Natural killer cell (primary cell): ENCODE data around the gene SP7. TPM values are rescaled to one million over a fixed set of nuclear protein-coding genes. Genes with fewer than 3 reads are reported as not detected.

Source experiments
- ATAC-seq, 3 donors: fragments of 150-1000 bp in 2 of 3; fragments of 200-7000 bp in 1 of 3; cut with Tn5 transposase; 1 replicate in 1 of 3; 2 replicates in 2 of 3; pipeline ENCODE4 v1.10.0; 2021; ENCODE audit warnings: mild to moderate bottlenecking in 2 of 3, moderate library complexity in 2 of 3
- DNase-seq, 2 donors: peaks; one replicate each; pipeline versions ENCODE4 v3.0.0 to v3.0.0-alpha.2; 2013 to 2021; ENCODE audit warnings: mixed read lengths in 1 of 2
- H3K27ac ChIP-seq: one replicate; pipeline ENCODE4 v1.5.1; 2013; ENCODE audit warnings: mild to moderate bottlenecking, low read length
- H3K27me3 ChIP-seq: one replicate; pipeline ENCODE4 v1.6.1; 2013; ENCODE audit warnings: low read length; ENCODE audit not compliant: control insufficient read depth, insufficient read depth
- H3K36me3 ChIP-seq: one replicate; pipeline ENCODE4 v1.6.1; 2013; ENCODE audit warnings: low read length; ENCODE audit not compliant: control insufficient read depth, insufficient read depth
- H3K4me1 ChIP-seq: one replicate; pipeline ENCODE4 v1.6.1; 2013; ENCODE audit warnings: low read length; ENCODE audit not compliant: control insufficient read depth, insufficient read depth
- H3K4me3 ChIP-seq: one replicate; pipeline ENCODE4 v1.5.1; 2013; ENCODE audit warnings: low read length
- H3K9me3 ChIP-seq: one replicate; pipeline ENCODE4 v1.6.1; 2013; ENCODE audit warnings: low read length; ENCODE audit not compliant: control insufficient read depth, insufficient read depth
- H3K27ac Mint-ChIP-seq, 2 donors: one replicate each; pipeline ENCODE4 v1.8.0; 2022; ENCODE audit warnings: mild to moderate bottlenecking in 2 of 2, mixed read lengths in 2 of 2, moderate library complexity in 1 of 2
- H3K27me3 Mint-ChIP-seq, 2 donors: one replicate each; pipeline ENCODE4 v1.8.0; 2022; ENCODE audit warnings: low read depth in 2 of 2, mixed read lengths in 2 of 2
- H3K36me3 Mint-ChIP-seq: one replicate; pipeline ENCODE4 v1.8.0; 2022; ENCODE audit warnings: mixed read lengths
- H3K4me1 Mint-ChIP-seq, 2 donors: one replicate each; pipeline ENCODE4 v1.8.0; 2022; ENCODE audit warnings: mixed read lengths in 2 of 2
- H3K4me3 Mint-ChIP-seq: one replicate; pipeline ENCODE4 v1.8.0; 2022; ENCODE audit warnings: mild to moderate bottlenecking, moderate library complexity, mixed read lengths
- H3K9me3 Mint-ChIP-seq, 2 donors: one replicate each; pipeline ENCODE4 v1.8.0; 2022; ENCODE audit warnings: mixed read lengths in 2 of 2
- WGBS: methylation state at CpG from one replicate; pipeline ENCODE4 v1.1.7; 2013; ENCODE audit warnings: missing lambda C conversion rate; ENCODE audit not compliant: insufficient coverage; 5-methylcytosine and 5-hydroxymethylcytosine counted together
- intact Hi-C: fragments of 100-400 bp; cut with micrococcal nuclease; formaldehyde crosslinking; loops from one replicate; pipeline ENCODE4 v1.14.2; 2022
- total RNA-seq, 4 donors: library from RNA; stranded (reverse); fragments of 120-200 nt in 1 of 4; gene quantifications; one replicate each; pipeline versions ENCODE4 v1.2.3 to v1.2.4, GENCODE V29; 2013 to 2022
- TF ChIP-seq, protein P1 (sequence below): fragments of 200-600 bp; IDR thresholded peaks from one replicate; pipeline ENCODE4 v1.8.0; 2022; ENCODE audit warnings: antibody characterized with exemption

The SP7 gene
- under 1 TPM in 1 of 3 donors, not detected in 2; 0.07 TPM for total RNA-seq
- not detected for total RNA-seq (2013)

DNA sequence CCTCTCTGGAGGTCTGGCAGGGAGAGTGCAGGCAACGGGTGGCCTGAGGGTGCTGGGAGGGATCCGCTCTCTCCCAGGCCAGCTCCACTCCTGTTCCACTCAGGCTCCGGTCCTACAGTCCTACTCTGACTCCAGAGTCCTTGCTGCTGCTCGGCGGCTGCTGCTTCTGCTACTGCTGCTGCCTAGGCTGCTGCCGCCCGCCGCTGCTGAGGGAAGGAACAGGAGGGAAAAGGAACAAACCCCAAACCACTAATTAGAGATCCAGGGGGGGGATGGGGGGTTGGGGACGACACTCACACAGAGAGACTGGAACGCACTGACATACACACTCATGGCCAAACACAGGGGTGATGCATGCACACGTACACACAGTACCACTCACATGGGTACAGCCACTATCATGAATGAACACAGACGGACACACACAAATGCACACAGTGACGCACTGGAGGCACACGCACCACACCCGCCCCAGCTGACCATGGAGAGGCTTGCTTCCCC, at the start of gene SP7:
Gene SP7, minus strand, starts transcription at position 174 of the 501 bp plus-strand sequence. CDS start 708 bp downstream, outside the sequence.
- Histone ChIP-seq H3K27me3 (peaks cover 11% of the 10 kb centered on the region), H3K9me3 (no peaks in the 10 kb centered on the region), H3K27ac (no peak within 1 kb of the TSS), H3K4me3 (no peak within 1 kb of the TSS), H3K36me3 (no peaks in the 10 kb centered on the region), H3K4me1 (peaks cover 14% of the 10 kb centered on the region)
- no peak within 1 kb of the TSS for H3K4me3 Mint-ChIP-seq
- intact Hi-C loops = no loop called here
- DNase-seq (no peak), ATAC-seq (peak in 2 of 3 donors; percentile 14 to 26)
- H3K27ac Mint-ChIP-seq = no peak within 1 kb of the TSS
- no peaks in the 10 kb centered on the region for H3K36me3 Mint-ChIP-seq
- H3K4me1 Mint-ChIP-seq = peaks cover 16 to 21% of the 10 kb centered on the region in 2 donors
- TF ChIP-seq, protein P1, sequence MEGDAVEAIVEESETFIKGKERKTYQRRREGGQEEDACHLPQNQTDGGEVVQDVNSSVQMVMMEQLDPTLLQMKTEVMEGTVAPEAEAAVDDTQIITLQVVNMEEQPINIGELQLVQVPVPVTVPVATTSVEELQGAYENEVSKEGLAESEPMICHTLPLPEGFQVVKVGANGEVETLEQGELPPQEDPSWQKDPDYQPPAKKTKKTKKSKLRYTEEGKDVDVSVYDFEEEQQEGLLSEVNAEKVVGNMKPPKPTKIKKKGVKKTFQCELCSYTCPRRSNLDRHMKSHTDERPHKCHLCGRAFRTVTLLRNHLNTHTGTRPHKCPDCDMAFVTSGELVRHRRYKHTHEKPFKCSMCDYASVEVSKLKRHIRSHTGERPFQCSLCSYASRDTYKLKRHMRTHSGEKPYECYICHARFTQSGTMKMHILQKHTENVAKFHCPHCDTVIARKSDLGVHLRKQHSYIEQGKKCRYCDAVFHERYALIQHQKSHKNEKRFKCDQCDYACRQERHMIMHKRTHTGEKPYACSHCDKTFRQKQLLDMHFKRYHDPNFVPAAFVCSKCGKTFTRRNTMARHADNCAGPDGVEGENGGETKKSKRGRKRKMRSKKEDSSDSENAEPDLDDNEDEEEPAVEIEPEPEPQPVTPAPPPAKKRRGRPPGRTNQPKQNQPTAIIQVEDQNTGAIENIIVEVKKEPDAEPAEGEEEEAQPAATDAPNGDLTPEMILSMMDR = no peak
- H3K27me3 Mint-ChIP-seq = peaks cover 24 to 39% of the 10 kb centered on the region in 2 donors
- H3K9me3 Mint-ChIP-seq = no peaks in the 10 kb centered on the region
- 24% methylated on average over 10 of the region's 15 CpGs for WGBS

DNA sequence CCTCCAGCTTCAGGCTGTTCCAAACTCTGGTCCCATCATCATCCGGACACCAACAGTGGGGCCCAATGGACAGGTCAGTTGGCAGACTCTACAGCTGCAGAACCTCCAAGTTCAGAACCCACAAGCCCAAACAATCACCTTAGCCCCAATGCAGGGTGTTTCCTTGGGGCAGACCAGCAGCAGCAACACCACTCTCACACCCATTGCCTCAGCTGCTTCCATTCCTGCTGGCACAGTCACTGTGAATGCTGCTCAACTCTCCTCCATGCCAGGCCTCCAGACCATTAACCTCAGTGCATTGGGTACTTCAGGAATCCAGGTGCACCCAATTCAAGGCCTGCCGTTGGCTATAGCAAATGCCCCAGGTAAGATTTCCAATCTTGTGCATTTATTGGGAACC, 47.1 kb upstream of the SP7 start:
- peaks cover 51% of the 10 kb centered on the region for H3K4me1 ChIP-seq
- TF ChIP-seq, protein P1 = no peak
- intact Hi-C loops = loop anchor here (2.0 to 5.0 kb wide), 2 partner anchors 14 to 39 kb away; partner anchors contain the start of gene AMHR2
- no peaks in the 10 kb centered on the region for H3K9me3 Mint-ChIP-seq
- no peak for ATAC-seq
- peak overlapping the region; percentile 35 for H3K4me3 Mint-ChIP-seq
- H3K4me3 ChIP-seq = no peak overlapping the region
- peaks cover 40 to 53% of the 10 kb centered on the region in 2 donors for H3K4me1 Mint-ChIP-seq
- peaks cover 35% of the 10 kb centered on the region for H3K36me3 ChIP-seq
- H3K27ac ChIP-seq = no peak overlapping the region
- WGBS = 86% methylated on average over 2 of the region's 2 CpGs
- no peak for DNase-seq
- H3K27ac Mint-ChIP-seq = peak overlapping the region in 1 of 2 donors; percentile 18
- H3K36me3 Mint-ChIP-seq = no peaks in the 10 kb centered on the region
- H3K9me3 ChIP-seq = no peaks in the 10 kb centered on the region
- H3K27me3 Mint-ChIP-seq = no peaks in the 10 kb centered on the region
- H3K27me3 ChIP-seq = no peaks in the 10 kb centered on the region

DNA sequence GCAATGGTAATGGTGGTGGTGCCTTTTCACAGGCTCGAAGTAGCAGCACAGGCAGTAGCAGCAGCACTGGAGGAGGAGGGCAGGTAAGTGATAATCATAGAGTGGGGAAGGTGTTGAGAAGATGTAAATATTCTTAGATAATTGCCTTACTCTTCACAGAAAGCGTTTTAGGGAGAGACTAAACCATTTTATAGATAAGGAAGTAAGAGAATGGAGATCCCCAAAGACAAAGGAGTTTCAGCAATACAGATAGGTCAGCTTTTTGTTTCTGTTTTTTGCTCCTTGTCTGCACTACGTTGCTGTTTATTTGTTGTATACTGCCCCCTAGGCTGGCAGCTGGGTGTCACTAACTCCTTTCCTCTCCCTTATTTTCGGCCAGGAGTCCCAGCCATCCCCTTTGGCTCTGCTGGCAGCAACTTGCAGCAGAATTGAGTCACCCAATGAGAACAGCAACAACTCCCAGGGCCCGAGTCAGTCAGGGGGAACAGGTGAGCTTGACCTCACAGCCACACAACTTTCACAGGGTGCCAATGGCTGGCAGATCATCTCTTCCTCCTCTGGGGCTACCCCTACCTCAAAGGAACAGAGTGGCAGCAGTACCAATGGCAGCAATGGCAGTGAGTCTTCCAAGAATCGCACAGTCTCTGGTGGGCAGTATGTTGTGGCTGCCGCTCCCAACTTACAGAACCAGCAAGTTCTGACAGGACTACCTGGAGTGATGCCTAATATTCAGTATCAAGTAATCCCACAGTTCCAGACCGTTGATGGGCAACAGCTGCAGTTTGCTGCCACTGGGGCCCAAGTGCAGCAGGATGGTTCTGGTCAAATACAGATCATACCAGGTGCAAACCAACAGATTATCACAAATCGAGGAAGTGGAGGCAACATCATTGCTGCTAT, 45.8 kb upstream of the SP7 start:
- 56% methylated on average over 9 of the region's 9 CpGs for WGBS
- ATAC-seq = no peak
- TF ChIP-seq, protein P1 = peak; percentile 45
- Histone ChIP-seq H3K27me3 (no peaks in the 10 kb centered on the region), H3K36me3 (peaks cover 28% of the 10 kb centered on the region), H3K27ac (peak overlapping the region; percentile 45), H3K4me3 (no peak overlapping the region), H3K4me1 (peaks cover 49% of the 10 kb centered on the region), H3K9me3 (no peaks in the 10 kb centered on the region)
- Mint-ChIP-seq H3K4me1 (peaks cover 37 to 43% of the 10 kb centered on the region in 2 donors), H3K4me3 (peak overlapping the region; percentile 88), H3K27ac (peak overlapping the region in 1 of 2 donors; percentile 81), H3K27me3 (no peaks in the 10 kb centered on the region), H3K9me3 (no peaks in the 10 kb centered on the region), H3K36me3 (no peaks in the 10 kb centered on the region)
- peak; percentile 26 to 77 for DNase-seq
- intact Hi-C loops = loop anchor here (1.0 to 5.0 kb wide), 3 partner anchors 13 to 40 kb away; partner anchors contain the start of gene AMHR2
